Ishikawa (cell line): ENCODE data around the gene COPS7B.

ENCODE experiments used
- CEBPB ChIP-seq: IDR thresholded peaks from 2 replicates; pipeline ENCODE4 v1.6.1; 2012
- RAD21 ChIP-seq: IDR thresholded peaks from 2 replicates; pipeline ENCODE4 v1.6.1; 2012; ENCODE audit warnings: low read depth
- REST ChIP-seq: IDR thresholded peaks from 2 replicates; pipeline ENCODE4 v1.6.1; 2012; ENCODE audit warnings: low read depth, mild to moderate bottlenecking
- TAF1 ChIP-seq: IDR thresholded peaks from 2 replicates; pipeline ENCODE4 v1.6.1; 2012; ENCODE audit warnings: low read depth, mild to moderate bottlenecking
- TF ChIP-seq, protein P1 (sequence below): IDR thresholded peaks from 2 replicates; pipeline ENCODE4 v1.6.1; 2012

- TF ChIP-seq RAD21 (no peak), TAF1 (no peak), REST (no peak), CEBPB (no peak)
- TF ChIP-seq, protein P1, sequence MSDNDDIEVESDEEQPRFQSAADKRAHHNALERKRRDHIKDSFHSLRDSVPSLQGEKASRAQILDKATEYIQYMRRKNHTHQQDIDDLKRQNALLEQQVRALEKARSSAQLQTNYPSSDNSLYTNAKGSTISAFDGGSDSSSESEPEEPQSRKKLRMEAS, result no peak
These were observed 35.0 kb upstream of the COPS7B start for GRCh38 chr2:231751042-231751815.
